ENCODE results near the gene ZNF585A.
"Not testable (repeated sequence)": the region's sequence is repeated elsewhere in the genome, so short reads cannot be mapped to it uniquely, and the experiment has no call there.

Gene ZNF585A

DNA sequence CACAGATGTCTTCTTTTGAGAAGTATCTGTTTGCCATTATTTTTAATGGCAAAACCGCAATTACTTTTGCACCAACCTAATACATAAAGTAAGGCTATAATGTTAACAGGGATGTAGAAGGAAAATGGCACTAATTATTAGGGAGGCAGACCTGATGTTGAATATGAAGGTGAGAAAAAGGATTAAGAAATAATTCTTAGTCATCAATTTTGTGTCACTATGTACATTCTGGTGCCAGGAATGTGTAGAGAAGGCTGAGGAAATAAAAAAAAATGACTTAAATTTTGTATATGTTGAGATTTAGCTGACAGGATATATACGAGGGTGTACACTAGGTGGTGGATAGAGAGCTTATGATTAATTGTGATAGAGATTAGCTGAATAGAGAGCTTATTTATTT is 25.3 kb upstream of the ZNF585A start:
- H3K4me3 ChIP-seq (ENCODE audit: low read depth, low read length) = no peak overlapping the region
- TF ChIP-seq, protein P1, sequence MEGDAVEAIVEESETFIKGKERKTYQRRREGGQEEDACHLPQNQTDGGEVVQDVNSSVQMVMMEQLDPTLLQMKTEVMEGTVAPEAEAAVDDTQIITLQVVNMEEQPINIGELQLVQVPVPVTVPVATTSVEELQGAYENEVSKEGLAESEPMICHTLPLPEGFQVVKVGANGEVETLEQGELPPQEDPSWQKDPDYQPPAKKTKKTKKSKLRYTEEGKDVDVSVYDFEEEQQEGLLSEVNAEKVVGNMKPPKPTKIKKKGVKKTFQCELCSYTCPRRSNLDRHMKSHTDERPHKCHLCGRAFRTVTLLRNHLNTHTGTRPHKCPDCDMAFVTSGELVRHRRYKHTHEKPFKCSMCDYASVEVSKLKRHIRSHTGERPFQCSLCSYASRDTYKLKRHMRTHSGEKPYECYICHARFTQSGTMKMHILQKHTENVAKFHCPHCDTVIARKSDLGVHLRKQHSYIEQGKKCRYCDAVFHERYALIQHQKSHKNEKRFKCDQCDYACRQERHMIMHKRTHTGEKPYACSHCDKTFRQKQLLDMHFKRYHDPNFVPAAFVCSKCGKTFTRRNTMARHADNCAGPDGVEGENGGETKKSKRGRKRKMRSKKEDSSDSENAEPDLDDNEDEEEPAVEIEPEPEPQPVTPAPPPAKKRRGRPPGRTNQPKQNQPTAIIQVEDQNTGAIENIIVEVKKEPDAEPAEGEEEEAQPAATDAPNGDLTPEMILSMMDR (IDR thresholded peaks at IDR 0.05; ENCODE audit: borderline replicate concordance, insufficient read depth, low read depth, low read length) = no peak

DNA sequence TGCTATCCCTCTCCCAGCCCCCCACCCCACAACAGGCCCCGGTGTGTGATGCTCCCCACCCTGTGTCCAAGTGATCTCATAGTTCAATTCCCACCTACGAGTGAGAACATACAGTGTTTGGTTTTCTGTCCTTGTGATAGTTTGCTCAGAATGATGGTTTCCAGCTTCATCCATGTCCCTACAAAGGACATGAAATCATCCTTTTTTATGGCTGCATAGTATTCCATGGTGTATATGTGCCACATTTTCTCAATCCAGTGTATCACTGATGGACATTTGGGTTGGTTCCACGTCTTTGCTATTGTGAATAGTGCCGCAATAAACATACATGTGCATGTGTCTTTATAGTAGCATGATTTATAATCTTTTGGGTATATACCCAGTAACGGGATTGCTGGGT is 24.6 kb upstream of the ZNF585A start:
- not testable (repeated sequence) for H3K4me3 ChIP-seq (ENCODE audit: low read depth, low read length)

DNA sequence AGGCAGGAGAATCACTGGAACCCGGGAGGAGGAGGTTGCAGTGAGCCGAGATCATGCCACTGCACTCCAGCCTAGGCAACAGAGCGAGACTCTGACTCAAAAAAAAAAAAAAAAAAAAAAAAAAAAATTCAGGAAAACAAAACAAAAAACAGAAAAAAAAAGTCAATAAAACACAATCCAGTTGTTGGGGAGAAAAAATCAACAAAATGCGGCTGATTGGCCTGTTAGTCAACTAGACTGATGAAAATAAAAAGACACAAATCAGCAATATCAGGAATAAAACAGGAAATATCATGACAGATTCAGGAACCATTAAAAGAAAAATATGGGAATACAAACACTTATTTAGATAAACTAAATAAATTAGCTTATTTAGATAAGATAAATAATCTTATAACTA is 22.8 kb upstream of the ZNF585A start:
- H3K4me3 ChIP-seq (ENCODE audit: low read depth, low read length) = not testable (repeated sequence)

DNA sequence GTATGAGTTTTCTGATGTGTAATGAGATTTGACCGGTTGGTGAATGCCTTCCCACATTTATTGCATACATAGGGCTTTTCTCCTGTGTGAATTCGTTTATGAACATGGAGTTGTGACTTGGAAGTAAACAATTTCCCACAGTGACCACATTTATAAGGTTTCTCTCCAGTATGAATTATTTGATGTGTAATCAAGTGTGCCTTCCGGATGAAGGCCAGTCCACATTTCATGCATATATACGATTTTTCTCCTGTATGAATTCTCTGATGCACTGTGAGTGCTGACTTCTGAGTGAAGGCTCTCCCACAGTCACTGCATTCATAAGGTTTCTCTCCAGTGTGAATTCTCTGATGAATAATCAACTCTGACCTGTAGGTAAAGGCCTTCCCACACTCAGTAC is 13.6 kb upstream of the ZNF585A start:
- H3K4me3 ChIP-seq (ENCODE audit: low read depth, low read length) = not testable (repeated sequence)

DNA sequence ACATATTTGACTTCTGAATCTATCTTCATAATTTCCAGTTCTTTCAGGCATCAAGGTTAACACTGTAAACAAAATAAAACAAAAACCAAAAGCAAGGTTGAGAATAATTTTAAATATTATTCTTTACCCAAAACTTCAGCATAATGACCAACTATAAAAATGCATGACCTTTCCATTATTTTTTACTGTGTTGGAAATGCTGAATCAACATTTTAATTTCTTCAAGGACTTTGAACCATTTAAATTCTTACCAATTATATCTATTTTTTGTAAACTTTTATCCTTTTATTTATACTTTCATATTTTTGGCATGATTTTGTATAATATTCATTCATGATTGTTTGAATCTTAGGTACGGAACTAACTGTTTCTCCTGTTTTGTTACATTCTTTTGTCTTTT is 6.9 kb downstream of the ZNF585A start:
- H3K4me3 ChIP-seq (ENCODE audit: low read depth, low read length) = no peak overlapping the region
- TF ChIP-seq, protein P1 (IDR thresholded peaks at IDR 0.05; ENCODE audit: borderline replicate concordance, insufficient read depth, low read depth, low read length) = no peak

DNA sequence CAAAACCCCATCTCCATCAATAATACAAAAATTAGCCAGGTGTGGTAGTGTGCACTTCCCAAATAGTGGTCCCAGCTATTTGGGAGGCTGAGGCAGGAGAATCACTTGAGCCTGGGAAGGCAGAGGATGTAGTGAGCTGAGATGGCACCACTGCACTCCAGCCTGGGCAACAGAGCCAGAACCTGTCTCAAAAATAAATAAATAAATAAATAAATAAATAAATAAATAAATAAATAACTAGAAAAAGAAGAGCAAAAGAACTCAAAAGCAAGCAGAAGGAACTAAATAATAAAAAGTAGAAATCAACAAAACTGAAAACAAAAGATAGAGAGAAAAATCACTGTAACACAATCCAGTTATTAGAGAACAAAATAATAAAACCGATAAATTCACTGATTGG is 12.3 kb downstream of the ZNF585A start:
- TF ChIP-seq, protein P1 (IDR thresholded peaks at IDR 0.05; ENCODE audit: borderline replicate concordance, insufficient read depth, low read depth, low read length) = no peak
- no peak overlapping the region for H3K4me3 ChIP-seq (ENCODE audit: low read depth, low read length)

DNA sequence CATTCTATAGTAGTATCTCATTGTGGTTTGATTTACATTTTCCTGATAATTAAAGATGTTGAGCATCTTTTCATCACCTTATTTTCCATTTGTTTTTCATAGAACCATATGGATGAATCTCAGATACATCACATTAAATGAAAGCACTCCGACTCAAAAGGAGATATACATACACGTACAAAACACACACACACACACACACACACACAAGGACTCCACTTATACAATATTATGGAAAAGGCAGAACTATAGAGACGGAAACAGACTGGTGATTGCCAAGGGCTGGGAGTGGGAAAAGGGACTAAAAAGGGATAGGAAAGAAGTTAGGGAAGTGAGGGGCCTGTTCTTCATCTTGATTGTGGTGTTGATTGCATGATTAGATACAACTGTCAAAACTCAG is 24.3 kb downstream of the ZNF585A start:
- TF ChIP-seq, protein P1 (IDR thresholded peaks at IDR 0.05; ENCODE audit: borderline replicate concordance, insufficient read depth, low read depth, low read length) = no peak
- no peak overlapping the region for H3K4me3 ChIP-seq (ENCODE audit: low read depth, low read length)

DNA sequence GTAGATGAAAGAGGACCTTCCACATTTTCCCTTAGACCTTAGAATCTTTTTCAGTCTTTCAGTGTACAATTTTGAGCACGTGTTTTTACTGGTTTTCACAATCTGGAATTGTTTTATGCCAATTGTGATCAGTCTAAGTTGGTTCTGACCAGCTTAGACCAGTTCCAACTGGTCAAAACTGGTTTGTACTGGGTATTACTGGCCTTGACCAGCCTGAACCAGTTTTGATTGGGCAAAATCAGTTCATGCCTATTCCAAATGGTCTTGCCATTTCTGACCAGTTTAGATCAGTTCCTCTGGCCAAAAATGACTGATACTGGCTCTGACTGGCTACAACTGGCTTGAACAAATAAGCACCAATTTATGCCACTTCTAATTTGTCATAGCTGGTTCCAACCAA is 36.4 kb downstream of the ZNF585A start:
- no peak overlapping the region for H3K4me3 ChIP-seq (ENCODE audit: low read depth, low read length)
- TF ChIP-seq, protein P1 (IDR thresholded peaks at IDR 0.05; ENCODE audit: borderline replicate concordance, insufficient read depth, low read depth, low read length) = no peak

DNA sequence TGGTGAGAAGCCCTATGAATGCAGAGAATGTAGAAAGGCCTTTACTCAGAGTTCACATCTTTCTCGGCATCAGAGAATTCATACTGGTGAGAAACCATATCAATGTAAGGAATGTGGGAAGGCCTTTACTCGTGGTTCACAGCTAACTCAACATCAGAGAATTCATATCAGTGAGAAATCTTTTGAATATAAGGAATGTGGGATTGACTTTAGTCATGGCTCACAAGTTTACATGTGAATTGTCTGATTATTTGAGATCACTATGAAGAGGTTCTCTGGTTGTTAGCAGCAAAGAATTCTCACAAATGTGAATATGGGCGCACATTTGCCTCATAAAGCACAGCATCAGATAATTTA is 43.7 kb downstream of the ZNF585A start:
- TF ChIP-seq, protein P1 (IDR thresholded peaks at IDR 0.05; ENCODE audit: borderline replicate concordance, insufficient read depth, low read depth, low read length) = no peak
- H3K4me3 ChIP-seq (ENCODE audit: low read depth, low read length) = no peak overlapping the region

Data from GM12875 (cell line).